Panc1 (cell line): Measurements from ENCODE around the gene LSM10.

Experiments used
- CTCF ChIP-seq: fragments of 450-650 bp; IDR thresholded peaks from 2 replicates; pipeline ENCODE4 v1.5.1; 2017; ENCODE audit warnings: mild to moderate bottlenecking
- POLR2AphosphoS5 ChIP-seq: IDR thresholded peaks from 2 replicates; pipeline ENCODE4 v1.6.1; 2012; ENCODE audit warnings: mild to moderate bottlenecking, low read depth, low read length, moderate library complexity
- REST ChIP-seq, 2 experiments: IDR thresholded peaks; 2 replicates each; pipeline ENCODE4 v1.6.1; 2011 to 2012; ENCODE audit warnings: low read depth in 2 of 2, control low read depth in 1 of 2, low read length in 1 of 2, mild to moderate bottlenecking in 1 of 2, moderate library complexity in 1 of 2; ENCODE audit not compliant: insufficient read depth in 1 of 2

GRCh38 chr1:36446746-36447145 lies 49.0 kb upstream of the LSM10 start:
- TF ChIP-seq CTCF = no peak
- no peak for TF ChIP-seq POLR2AphosphoS5
- TF ChIP-seq REST (IDR thresholded peaks at IDR 0.05; ENCODE audit: insufficient read depth in 1 of 2, low read depth in 2 of 2, low read length in 1 of 2) = no peak
